Stimulated activated CD4-positive, alpha-beta T cell treated with anti-CD3 and anti-CD28 coated beads, Interleukin-1b, Interleukin-23, amount 100 ng/mL, for 4 hours (primary cell): ENCODE data around the gene NXPH2.

Experiments
- DNase-seq, 2 donors: peaks; one replicate each; pipeline ENCODE4 v3.0.0-alpha.2; 2020; ENCODE audit warnings: low read depth in 2 of 2

The NXPH2 gene

GRCh38 chr2:138779781-138780445, at the start of gene NXPH2:
Gene NXPH2, minus strand, starts transcription at chr2:138780390. Its CDS starts 149 bp downstream, at chr2:138780241.
- no peak for DNase-seq

- peak in 1 of 2 donors; percentile 9 for DNase-seq
Observed at GRCh38 chr2:138829326-138829919, 49.2 kb upstream of the NXPH2 start.

- no peak for DNase-seq
Observed at GRCh38 chr2:138827426-138828054, 47.4 kb upstream of the NXPH2 start.

GRCh38 chr2:138823666-138824065, 43.5 kb upstream of the NXPH2 start:
- no peak for DNase-seq

GRCh38 chr2:138819964-138820363, 39.8 kb upstream of the NXPH2 start:
- no peak for DNase-seq

GRCh38 chr2:138818556-138818955, 38.4 kb upstream of the NXPH2 start:
- no peak for DNase-seq

- DNase-seq: no peak
Observed at GRCh38 chr2:138814123-138814898, 34.1 kb upstream of the NXPH2 start.

GRCh38 chr2:138811431-138811830, 31.2 kb upstream of the NXPH2 start:
- no peak for DNase-seq

- DNase-seq: no peak
Observed at GRCh38 chr2:138794724-138795123, 14.5 kb upstream of the NXPH2 start.

- no peak for DNase-seq
Observed at GRCh38 chr2:138787053-138787666, 7.0 kb upstream of the NXPH2 start.

- no peak for DNase-seq
Observed at GRCh38 chr2:138782383-138782782, 2.2 kb upstream of the NXPH2 start.

GRCh38 chr2:138780908-138781307, 718 bp upstream of the NXPH2 start:
- no peak for DNase-seq

- DNase-seq: no peak
Observed at GRCh38 chr2:138780446-138780880, 273 bp upstream of the NXPH2 start.

GRCh38 chr2:138779406-138779780, 797 bp downstream of the NXPH2 start:
- DNase-seq: no peak

- no peak for DNase-seq
Observed at GRCh38 chr2:138777996-138778395, 2.2 kb downstream of the NXPH2 start.

GRCh38 chr2:138775736-138776135, 4.5 kb downstream of the NXPH2 start:
- no peak for DNase-seq

- no peak for DNase-seq
Observed at GRCh38 chr2:138771534-138771933, 8.7 kb downstream of the NXPH2 start.

- no peak for DNase-seq
Observed at GRCh38 chr2:138767101-138767500, 13.1 kb downstream of the NXPH2 start.

- no peak for DNase-seq
Observed at GRCh38 chr2:138766464-138766863, 13.7 kb downstream of the NXPH2 start.

GRCh38 chr2:138763971-138764370, 16.2 kb downstream of the NXPH2 start:
- DNase-seq: no peak

- DNase-seq: no peak
Observed at GRCh38 chr2:138762533-138762932, 17.7 kb downstream of the NXPH2 start.

GRCh38 chr2:138760676-138761075, 19.5 kb downstream of the NXPH2 start:
- no peak for DNase-seq
